ENCODE measurements around the gene ISCU.

GRCh38 chr12:108514468-108514972 is 47.9 kb upstream of the ISCU start:
- TF ChIP-seq CTCF (IDR thresholded peaks at IDR 0.05; ENCODE audit: extremely low read depth in 1 of 2, insufficient read depth in 1 of 2, low read depth in 1 of 2, low read length in 2 of 2): no peak
- TF ChIP-seq POLR2AphosphoS5 (IDR thresholded peaks at IDR 0.05; ENCODE audit: insufficient read depth, low read depth, low read length): no peak
- TF ChIP-seq EZH2 (IDR thresholded peaks at IDR 0.05; ENCODE audit: borderline replicate concordance, low read depth, low read length, severe bottlenecking): no peak
- TF ChIP-seq POLR2A (IDR thresholded peaks at IDR 0.05; ENCODE audit: low read depth, low read length): no peak
- no peak for TF ChIP-seq MAX (IDR thresholded peaks at IDR 0.05; ENCODE audit: insufficient read depth, insufficient read length)
- TF ChIP-seq GATA2 (IDR thresholded peaks at IDR 0.05; ENCODE audit: insufficient read depth, insufficient read length, low read depth, low read length): no peak
